Thyroid gland (tissue), 4 donors: Measurements from ENCODE around the gene UGT1A10.

Source experiments
- CTCF ChIP-seq, 6 experiments: fragments of 200-600 bp in 3 of 6; fragments of 450-650 bp in 3 of 6; sonication (generic) in 3 of 6; IDR thresholded peaks; one replicate each; pipeline ENCODE4 v1.5.1; 2016 to 2019; ENCODE audit warnings: antibody characterized with exemption in 6 of 6, mild to moderate bottlenecking in 2 of 6, inconsistent platforms in 1 of 6, moderate library complexity in 1 of 6
- POLR2A ChIP-seq, 2 donors: fragments of 450-650 bp; IDR thresholded peaks; one replicate each; pipeline ENCODE4 v1.6.1; 2017; ENCODE audit warnings: antibody characterized with exemption in 2 of 2, mild to moderate bottlenecking in 2 of 2, moderate library complexity in 1 of 2

- TF ChIP-seq CTCF (IDR thresholded peaks at IDR 0.05) (no peak), POLR2A (IDR thresholded peaks at IDR 0.05) (no peak)
Observed at GRCh38 chr2:233802132-233802815, 166.0 kb downstream of the UGT1A10 start.
